Activated CD4-positive, alpha-beta memory T cell treated with anti-CD3 and anti-CD28 coated beads, Interleukin-2, amount 10 ng/mL, durations not matched to agents 7 days and 5 days (primary cell): ENCODE measurements around the gene NHS. TPM values are rescaled to one million over a fixed set of nuclear protein-coding genes. Genes with fewer than 3 reads are reported as not detected.

ENCODE experiments used
- CTCF ChIA-PET: fragments of 350-600 bp; sonication (Branson Sonifier 250); formaldehyde crosslinking; loops from one replicate; lab custom pipeline; 2021; ENCODE audit warnings: antibody characterized with exemption, inconsistent platforms; lab: Charles Lee
- POLR2A ChIA-PET: fragments of 350-600 bp; sonication (Branson Sonifier 250); formaldehyde crosslinking; loops from one replicate; lab custom pipeline; 2021; ENCODE audit warnings: antibody characterized with exemption; lab: Charles Lee
- DNase-seq: peaks from one replicate; pipeline ENCODE4 v3.0.0-alpha.2; 2020
- H3K27ac Mint-ChIP-seq: one replicate; pipeline ENCODE4 v1.8.0; 2021; ENCODE audit warnings: mild to moderate bottlenecking, mixed read lengths
- H3K27me3 Mint-ChIP-seq: one replicate; pipeline ENCODE4 v1.8.0; 2021; ENCODE audit warnings: mixed read lengths
- H3K36me3 Mint-ChIP-seq: one replicate; pipeline ENCODE4 v1.8.0; 2021; ENCODE audit warnings: low read depth, mixed read lengths
- H3K4me1 Mint-ChIP-seq: one replicate; pipeline ENCODE4 v1.8.0; 2021; ENCODE audit warnings: mixed read lengths
- H3K4me3 Mint-ChIP-seq: one replicate; pipeline ENCODE4 v1.8.0; 2021; ENCODE audit warnings: mild to moderate bottlenecking, mixed read lengths
- H3K9me3 Mint-ChIP-seq: one replicate; pipeline ENCODE4 v1.8.0; 2021; ENCODE audit warnings: mixed read lengths
- total RNA-seq, 2 experiments: library from RNA; stranded (reverse); gene quantifications; one replicate each; pipeline ENCODE4 v1.2.3, GENCODE V29; 2021

NHS gene
- total RNA-seq, 2 experiments from 2014 or later = 0.43 to 0.71 TPM

- Mint-ChIP-seq H3K4me1 (peaks cover 2% of the 10 kb centered on the region), H3K4me3 (no peak overlapping the region), H3K27me3 (peaks cover 26% of the 10 kb centered on the region), H3K36me3 (no peaks in the 10 kb centered on the region), H3K27ac (no peak overlapping the region), H3K9me3 (no peaks in the 10 kb centered on the region)
- ChIA-PET CTCF (no interaction called here), POLR2A (no interaction called here)
- no peak for DNase-seq
These were observed 1.6 kb downstream of the NHS start for GRCh38 chrX:17376431-17377077.

- ChIA-PET POLR2A (no interaction called here), CTCF (no interaction called here)
- DNase-seq = no peak
- H3K27ac Mint-ChIP-seq = no peak overlapping the region
- H3K4me3 Mint-ChIP-seq = no peak overlapping the region
- H3K27me3 Mint-ChIP-seq = peaks cover 26% of the 10 kb centered on the region
- peaks cover 2% of the 10 kb centered on the region for H3K4me1 Mint-ChIP-seq
- H3K9me3 Mint-ChIP-seq = no peaks in the 10 kb centered on the region
- H3K36me3 Mint-ChIP-seq = no peaks in the 10 kb centered on the region
These were observed 2.2 kb downstream of the NHS start for GRCh38 chrX:17377091-17377717.

GRCh38 chrX:17377795-17378194, 2.8 kb downstream of the NHS start:
- Mint-ChIP-seq H3K27me3 (peaks cover 26% of the 10 kb centered on the region), H3K27ac (no peak overlapping the region), H3K9me3 (no peaks in the 10 kb centered on the region), H3K4me1 (peaks cover 2% of the 10 kb centered on the region), H3K4me3 (no peak overlapping the region), H3K36me3 (no peaks in the 10 kb centered on the region)
- CTCF ChIA-PET = no interaction called here
- no peak for DNase-seq
- POLR2A ChIA-PET = no interaction called here

GRCh38 chrX:17380221-17380620, 5.2 kb downstream of the NHS start:
- POLR2A ChIA-PET = no interaction called here
- DNase-seq = no peak
- H3K9me3 Mint-ChIP-seq = no peaks in the 10 kb centered on the region
- no peaks in the 10 kb centered on the region for H3K36me3 Mint-ChIP-seq
- no peak overlapping the region for H3K4me3 Mint-ChIP-seq
- H3K27me3 Mint-ChIP-seq = peaks cover 16% of the 10 kb centered on the region
- H3K4me1 Mint-ChIP-seq = peaks cover 2% of the 10 kb centered on the region
- CTCF ChIA-PET = no interaction called here
- no peak overlapping the region for H3K27ac Mint-ChIP-seq

GRCh38 chrX:17390419-17390850, 15.4 kb downstream of the NHS start:
- Mint-ChIP-seq H3K36me3 (no peaks in the 10 kb centered on the region), H3K27me3 (no peaks in the 10 kb centered on the region), H3K9me3 (peaks cover 2% of the 10 kb centered on the region), H3K4me1 (no peaks in the 10 kb centered on the region), H3K27ac (no peak overlapping the region), H3K4me3 (no peak overlapping the region)
- ChIA-PET POLR2A (no interaction called here), CTCF (no interaction called here)
- no peak for DNase-seq

- ChIA-PET CTCF (no interaction called here), POLR2A (no interaction called here)
- H3K27me3 Mint-ChIP-seq = no peaks in the 10 kb centered on the region
- peaks cover 2% of the 10 kb centered on the region for H3K9me3 Mint-ChIP-seq
- no peak overlapping the region for H3K4me3 Mint-ChIP-seq
- H3K27ac Mint-ChIP-seq = no peak overlapping the region
- no peaks in the 10 kb centered on the region for H3K4me1 Mint-ChIP-seq
- no peak for DNase-seq
- H3K36me3 Mint-ChIP-seq = no peaks in the 10 kb centered on the region
These were observed 20.2 kb downstream of the NHS start for GRCh38 chrX:17395154-17395553.

- H3K4me3 Mint-ChIP-seq = no peak overlapping the region
- DNase-seq = no peak
- H3K4me1 Mint-ChIP-seq = no peaks in the 10 kb centered on the region
- POLR2A ChIA-PET = no interaction called here
- CTCF ChIA-PET = no interaction called here
- no peaks in the 10 kb centered on the region for H3K27me3 Mint-ChIP-seq
- no peak overlapping the region for H3K27ac Mint-ChIP-seq
- H3K36me3 Mint-ChIP-seq = no peaks in the 10 kb centered on the region
- no peaks in the 10 kb centered on the region for H3K9me3 Mint-ChIP-seq
These were observed 22.1 kb downstream of the NHS start for GRCh38 chrX:17397074-17397473.

- H3K27me3 Mint-ChIP-seq = no peaks in the 10 kb centered on the region
- ChIA-PET CTCF (no interaction called here), POLR2A (no interaction called here)
- H3K4me3 Mint-ChIP-seq = no peak overlapping the region
- no peak for DNase-seq
- no peaks in the 10 kb centered on the region for H3K36me3 Mint-ChIP-seq
- H3K9me3 Mint-ChIP-seq = no peaks in the 10 kb centered on the region
- no peak overlapping the region for H3K27ac Mint-ChIP-seq
- no peaks in the 10 kb centered on the region for H3K4me1 Mint-ChIP-seq
These were observed 28.2 kb downstream of the NHS start for GRCh38 chrX:17403189-17403691.

GRCh38 chrX:17403972-17404371, 29.0 kb downstream of the NHS start:
- Mint-ChIP-seq H3K4me1 (no peaks in the 10 kb centered on the region), H3K27me3 (no peaks in the 10 kb centered on the region), H3K27ac (no peak overlapping the region), H3K4me3 (no peak overlapping the region), H3K36me3 (no peaks in the 10 kb centered on the region), H3K9me3 (no peaks in the 10 kb centered on the region)
- CTCF ChIA-PET = no interaction called here
- no peak for DNase-seq
- POLR2A ChIA-PET = no interaction called here

- no peak for DNase-seq
- Mint-ChIP-seq H3K27ac (no peak overlapping the region), H3K4me1 (no peaks in the 10 kb centered on the region), H3K9me3 (no peaks in the 10 kb centered on the region), H3K27me3 (no peaks in the 10 kb centered on the region), H3K36me3 (no peaks in the 10 kb centered on the region), H3K4me3 (no peak overlapping the region)
- ChIA-PET POLR2A (no interaction called here), CTCF (no interaction called here)
These were observed 30.4 kb downstream of the NHS start for GRCh38 chrX:17405225-17405969.

GRCh38 chrX:17409566-17410290, 34.7 kb downstream of the NHS start:
- H3K9me3 Mint-ChIP-seq = no peaks in the 10 kb centered on the region
- ChIA-PET CTCF (no interaction called here), POLR2A (no interaction called here)
- no peak overlapping the region for H3K27ac Mint-ChIP-seq
- no peaks in the 10 kb centered on the region for H3K36me3 Mint-ChIP-seq
- peaks cover 2% of the 10 kb centered on the region for H3K4me1 Mint-ChIP-seq
- DNase-seq = no peak
- no peaks in the 10 kb centered on the region for H3K27me3 Mint-ChIP-seq
- no peak overlapping the region for H3K4me3 Mint-ChIP-seq

- H3K27ac Mint-ChIP-seq = no peak overlapping the region
- no peaks in the 10 kb centered on the region for H3K36me3 Mint-ChIP-seq
- H3K4me1 Mint-ChIP-seq = peaks cover 2% of the 10 kb centered on the region
- POLR2A ChIA-PET = no interaction called here
- no peak for DNase-seq
- H3K4me3 Mint-ChIP-seq = no peak overlapping the region
- no peaks in the 10 kb centered on the region for H3K27me3 Mint-ChIP-seq
- H3K9me3 Mint-ChIP-seq = no peaks in the 10 kb centered on the region
- CTCF ChIA-PET = no interaction called here
These were observed 35.7 kb downstream of the NHS start for GRCh38 chrX:17410651-17411050.

- Mint-ChIP-seq H3K4me3 (no peak overlapping the region), H3K36me3 (no peaks in the 10 kb centered on the region), H3K9me3 (no peaks in the 10 kb centered on the region), H3K27ac (no peak overlapping the region), H3K27me3 (no peaks in the 10 kb centered on the region), H3K4me1 (peaks cover 2% of the 10 kb centered on the region)
- ChIA-PET POLR2A (no interaction called here), CTCF (no interaction called here)
- no peak for DNase-seq
These were observed 36.2 kb downstream of the NHS start for GRCh38 chrX:17411205-17411604.
